Prostate gland (tissue), 2 donors: ENCODE results near the gene DGKB. TPM values are rescaled to one million over a fixed set of nuclear protein-coding genes. Genes with fewer than 3 reads are reported as not detected.
A peak's percentile ranks its signal among the peaks of the same experiment; 100 is the strongest.

Experiments
- DNase-seq: peaks from one replicate; pipeline ENCODE4 v3.0.0-alpha.2; 2019; ENCODE audit warnings: low spot score
- H3K27ac ChIP-seq, 2 donors: fragments of 200-600 bp; sonication (generic); 2 replicates each; pipeline ENCODE4 v1.5.1; 2017 to 2019
- H3K27me3 ChIP-seq: fragments of 200-600 bp; sonication (generic); replicated peaks from 2 replicates; pipeline ENCODE4 v1.5.1; 2019; ENCODE audit not compliant: insufficient read depth
- H3K36me3 ChIP-seq, 2 donors: fragments of 200-600 bp; sonication (generic); 1 replicate in 1 of 2; 2 replicates in 1 of 2; pipeline versions ENCODE4 v1.5.1 to v1.8.1; 2017 to 2019
- H3K4me1 ChIP-seq: fragments of 200-600 bp; sonication (generic); replicated peaks from 2 replicates; pipeline ENCODE4 v1.5.1; 2019
- H3K4me3 ChIP-seq, 2 donors: fragments of 200-600 bp; sonication (generic); 2 replicates each; pipeline ENCODE4 v1.5.1; 2017 to 2019
- H3K9me3 ChIP-seq: fragments of 200-600 bp; sonication (generic); 2 replicates; pipeline ENCODE4 v1.5.1; 2017
- POLR2A ChIP-seq: fragments of 450-650 bp; IDR thresholded peaks from one replicate; pipeline ENCODE4 v1.6.1; 2016; ENCODE audit warnings: antibody characterized with exemption, mild to moderate bottlenecking
- POLR2AphosphoS5 ChIP-seq: sonication (generic); formaldehyde crosslinking; IDR thresholded peaks from one replicate; pipeline ENCODE4 v1.6.1; 2017; ENCODE audit warnings: antibody characterized with exemption
- WGBS: methylation state at CpG from one replicate; pipeline ENCODE4 v1.1.5; 2018; 5-methylcytosine and 5-hydroxymethylcytosine counted together
- intact Hi-C: fragments of 100-400 bp; cut with DNase I; formaldehyde crosslinking; loops from one replicate; pipeline ENCODE4 v1.14.2; 2022
- total RNA-seq, 2 donors: library from RNA; depleted of rRNA; stranded (reverse); fragments of >200 nt; gene quantifications; one replicate each; pipeline ENCODE4 v1.1.0, GENCODE V29; 2016
- TF ChIP-seq, protein P1 (sequence below), 4 experiments: fragments of 200-600 bp in 2 of 4; fragments of 450-650 bp in 2 of 4; sonication (generic) in 2 of 4; IDR thresholded peaks; 1 replicate in 3 of 4; 2 replicates in 1 of 4; pipeline ENCODE4 v1.5.1; 2016 to 2019; ENCODE audit warnings: antibody characterized with exemption in 4 of 4, mild to moderate bottlenecking in 2 of 4, moderate library complexity in 2 of 4

Gene DGKB
- total RNA-seq, 2 donors from 2014 or later: 0.45 TPM; not detected in 1

DNA sequence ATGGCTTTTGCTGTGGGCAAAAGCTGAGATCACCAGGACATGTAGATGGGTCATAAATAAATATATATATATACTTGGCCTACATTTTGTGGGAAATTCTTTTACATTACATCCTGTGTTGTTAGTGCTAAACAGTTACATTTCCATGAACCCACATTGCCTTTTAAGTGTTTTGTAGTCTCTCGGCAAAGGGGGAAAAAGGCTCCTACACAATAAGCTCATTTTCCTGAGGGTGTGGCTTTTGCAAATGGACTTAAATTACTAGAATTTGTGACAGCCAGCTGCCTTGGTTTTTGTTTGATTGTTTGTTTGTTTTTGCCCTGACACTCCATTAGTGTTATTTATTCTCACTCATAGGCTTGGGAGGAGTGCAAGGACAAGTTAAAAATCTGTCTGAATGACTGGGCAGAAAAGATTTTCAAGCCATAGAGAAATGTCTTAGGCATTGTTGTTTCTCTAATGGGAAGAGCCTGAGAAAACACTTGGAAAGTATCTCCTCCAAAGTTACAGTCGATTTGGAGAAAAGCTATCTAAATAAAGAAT is 128.8 kb downstream of the DGKB start:
- no peaks in the 10 kb centered on the region for H3K4me1 ChIP-seq
- H3K36me3 ChIP-seq: no peaks in the 10 kb centered on the region
- TF ChIP-seq POLR2AphosphoS5 (no peak), POLR2A (no peak)
- TF ChIP-seq, protein P1, sequence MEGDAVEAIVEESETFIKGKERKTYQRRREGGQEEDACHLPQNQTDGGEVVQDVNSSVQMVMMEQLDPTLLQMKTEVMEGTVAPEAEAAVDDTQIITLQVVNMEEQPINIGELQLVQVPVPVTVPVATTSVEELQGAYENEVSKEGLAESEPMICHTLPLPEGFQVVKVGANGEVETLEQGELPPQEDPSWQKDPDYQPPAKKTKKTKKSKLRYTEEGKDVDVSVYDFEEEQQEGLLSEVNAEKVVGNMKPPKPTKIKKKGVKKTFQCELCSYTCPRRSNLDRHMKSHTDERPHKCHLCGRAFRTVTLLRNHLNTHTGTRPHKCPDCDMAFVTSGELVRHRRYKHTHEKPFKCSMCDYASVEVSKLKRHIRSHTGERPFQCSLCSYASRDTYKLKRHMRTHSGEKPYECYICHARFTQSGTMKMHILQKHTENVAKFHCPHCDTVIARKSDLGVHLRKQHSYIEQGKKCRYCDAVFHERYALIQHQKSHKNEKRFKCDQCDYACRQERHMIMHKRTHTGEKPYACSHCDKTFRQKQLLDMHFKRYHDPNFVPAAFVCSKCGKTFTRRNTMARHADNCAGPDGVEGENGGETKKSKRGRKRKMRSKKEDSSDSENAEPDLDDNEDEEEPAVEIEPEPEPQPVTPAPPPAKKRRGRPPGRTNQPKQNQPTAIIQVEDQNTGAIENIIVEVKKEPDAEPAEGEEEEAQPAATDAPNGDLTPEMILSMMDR (IDR thresholded peaks at IDR 0.05): no peak
- H3K27ac ChIP-seq: no peak overlapping the region
- H3K27me3 ChIP-seq: no peaks in the 10 kb centered on the region
- no peak overlapping the region for H3K4me3 ChIP-seq
- 75% methylated on average over 2 of the region's 2 CpGs for WGBS
- no peaks in the 10 kb centered on the region for H3K9me3 ChIP-seq
- intact Hi-C loops: no loop called here
- DNase-seq: no peak

DNA sequence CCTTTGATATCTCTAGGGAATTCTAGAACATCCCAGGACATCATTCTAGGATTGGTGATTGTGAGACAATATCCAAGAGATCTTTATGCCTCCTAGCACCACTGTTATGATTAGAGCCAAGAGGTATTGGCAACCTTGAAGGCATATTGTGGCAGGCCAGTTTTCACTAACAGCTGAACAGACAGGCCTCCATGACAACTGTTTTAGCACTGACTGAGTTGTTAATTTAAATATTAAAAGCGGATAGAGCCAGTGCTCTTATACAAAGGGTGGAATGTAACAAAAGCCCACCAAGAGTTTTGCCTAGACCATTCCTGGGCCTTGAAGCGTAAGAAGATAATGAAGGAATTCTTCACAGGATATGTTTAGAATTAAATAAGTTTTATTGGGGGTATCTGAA is 131.9 kb downstream of the DGKB start:
- H3K27ac ChIP-seq: no peak overlapping the region
- no peak overlapping the region for H3K4me3 ChIP-seq
- no peaks in the 10 kb centered on the region for H3K9me3 ChIP-seq
- no peak for DNase-seq
- H3K27me3 ChIP-seq: no peaks in the 10 kb centered on the region
- whole genome bisulfite sequencing: 94% methylated on average over 2 of the region's 2 CpGs
- TF ChIP-seq POLR2AphosphoS5: no peak
- intact Hi-C loops: no loop called here
- no peaks in the 10 kb centered on the region for H3K36me3 ChIP-seq
- no peaks in the 10 kb centered on the region for H3K4me1 ChIP-seq

DNA sequence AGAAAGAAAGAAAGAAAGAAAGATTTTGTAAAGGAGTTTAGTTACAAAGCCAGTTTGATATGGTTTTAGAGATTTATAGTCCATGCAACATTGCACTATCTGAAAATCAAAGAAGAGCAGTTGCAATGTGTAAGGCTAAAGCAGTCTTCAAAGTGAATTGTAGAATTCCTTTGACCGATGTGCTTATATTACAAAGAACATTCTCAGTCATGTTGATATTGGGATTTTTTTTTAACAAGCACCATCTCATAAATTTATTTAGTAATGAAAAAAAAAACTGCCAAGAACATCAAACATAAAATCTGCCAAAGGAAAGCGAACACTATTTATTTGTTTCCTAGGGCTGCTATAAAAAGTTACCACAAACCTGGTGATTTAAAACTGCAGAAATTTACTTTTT is 133.3 kb downstream of the DGKB start:
- Histone ChIP-seq H3K27me3 (no peaks in the 10 kb centered on the region), H3K4me3 (no peak overlapping the region), H3K4me1 (no peaks in the 10 kb centered on the region), H3K36me3 (no peaks in the 10 kb centered on the region), H3K27ac (no peak overlapping the region), H3K9me3 (no peaks in the 10 kb centered on the region)
- TF ChIP-seq POLR2A (no peak), POLR2AphosphoS5 (peak; percentile 71)
- TF ChIP-seq, protein P1 (IDR thresholded peaks at IDR 0.05): no peak
- WGBS: 16% methylated on average over 2 of the region's 2 CpGs
- intact Hi-C loops: no loop called here
- no peak for DNase-seq

DNA sequence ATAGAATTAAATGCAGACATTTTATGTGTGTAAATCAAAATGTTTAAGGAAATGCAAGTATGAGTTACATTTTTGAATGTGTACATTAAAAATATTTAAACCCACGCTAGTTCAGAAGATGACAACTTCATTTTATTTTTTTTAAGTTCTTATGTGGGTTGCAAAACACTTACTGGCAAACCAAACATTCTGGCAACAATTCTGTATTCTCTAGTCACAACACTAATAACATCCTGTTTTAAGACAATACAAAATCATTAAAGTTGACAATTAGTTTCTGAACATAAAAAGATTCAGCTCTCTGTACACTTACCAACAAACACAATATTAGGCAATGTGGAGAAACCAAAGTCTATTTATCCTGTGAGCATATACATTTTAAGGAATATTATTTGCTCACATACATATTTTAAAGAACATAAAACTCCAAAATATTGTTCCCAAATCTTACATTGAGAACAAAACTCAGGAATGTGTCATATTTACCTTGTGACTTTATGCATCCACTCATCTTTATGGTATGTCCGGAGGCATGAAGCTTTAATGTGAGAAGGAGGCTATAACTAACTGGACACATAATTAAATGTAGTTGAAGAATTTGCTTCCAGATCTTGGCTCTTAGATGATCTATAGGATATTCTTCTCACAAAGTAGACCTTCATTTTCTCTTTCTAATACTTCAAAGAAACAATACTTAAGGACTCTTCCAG is 134.7 kb downstream of the DGKB start:
- Histone ChIP-seq H3K4me3 (no peak overlapping the region), H3K36me3 (no peaks in the 10 kb centered on the region), H3K27me3 (no peaks in the 10 kb centered on the region), H3K4me1 (no peaks in the 10 kb centered on the region), H3K27ac (no peak overlapping the region), H3K9me3 (no peaks in the 10 kb centered on the region)
- DNase-seq: no peak
- WGBS: 83% methylated on average over 2 of the region's 2 CpGs
- TF ChIP-seq POLR2AphosphoS5: no peak
- TF ChIP-seq, protein P1 (IDR thresholded peaks at IDR 0.05): no peak
- TF ChIP-seq POLR2A: no peak
- intact Hi-C loops: no loop called here

DNA sequence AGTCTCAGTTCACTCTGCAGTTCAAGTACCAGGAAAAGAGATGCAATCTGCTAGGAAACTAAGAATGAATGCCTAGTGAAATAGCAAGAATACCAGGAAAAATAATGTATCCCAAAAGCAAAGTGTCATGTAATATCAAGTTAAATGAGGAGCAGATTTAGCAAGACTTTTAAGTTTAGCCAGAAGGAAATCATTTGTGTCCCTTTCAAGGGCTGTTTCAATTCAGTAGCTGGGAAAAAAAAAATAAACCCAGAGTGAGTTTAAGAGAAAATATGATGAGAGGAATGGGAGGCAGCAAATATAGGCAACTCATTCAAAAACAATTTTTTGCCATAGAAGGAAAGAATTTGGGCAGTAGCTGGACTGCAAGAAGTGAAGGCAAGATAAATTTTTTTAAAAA is 135.8 kb downstream of the DGKB start:
- intact Hi-C loops: no loop called here
- no peak for DNase-seq

More for the DNA sequence above, 135.8 kb downstream of the DGKB start:
- no peaks in the 10 kb centered on the region for H3K36me3 ChIP-seq
- no peak overlapping the region for H3K4me3 ChIP-seq
- peaks cover under 1% of the 10 kb centered on the region for H3K4me1 ChIP-seq
- no peak overlapping the region for H3K27ac ChIP-seq
- no peaks in the 10 kb centered on the region for H3K9me3 ChIP-seq
- TF ChIP-seq POLR2A: no peak
- TF ChIP-seq, protein P1 (IDR thresholded peaks at IDR 0.05): no peak
- H3K27me3 ChIP-seq: no peaks in the 10 kb centered on the region
